HT1080 (cell line): ENCODE data around the gene GOLGA6C. TPM values are rescaled to one million over a fixed set of nuclear protein-coding genes. Genes with fewer than 3 reads are reported as not detected.
A peak's percentile ranks its signal among the peaks of the same experiment; 100 is the strongest.
"Not testable (repeated sequence)": the region's sequence is repeated elsewhere in the genome, so short reads cannot be mapped to it uniquely, and the experiment has no call there.

Experiments used
- DNase-seq: peaks from one replicate; pipeline ENCODE4 v3.0.0-alpha.2; 2015; ENCODE audit warnings: low read depth
- small RNA-seq: library from RNA; depleted of rRNA; stranded (forward); fragments of <200 nt; gene quantifications from one replicate; pipeline ENCODE3, GENCODE V24; 2014
- total RNA-seq: library from RNA; depleted of rRNA; stranded (reverse); fragments of >200 nt; shearing (Covaris generic); gene quantifications from 2 replicates; pipeline ENCODE4 v1.2.3, GENCODE V29; 2014; rRNA removed

Gene GOLGA6C
- total RNA-seq, 1 experiment from 2014 or later: not detected

- DNase-seq: peak; percentile 73
These were observed 54.4 kb downstream of the GOLGA6C start for GRCh38 chr15:75312548-75312947.

GRCh38 chr15:75313116-75313845, 55.1 kb downstream of the GOLGA6C start:
- DNase-seq: no peak

- DNase-seq: no peak
These were observed 56.6 kb downstream of the GOLGA6C start for GRCh38 chr15:75314552-75315290.

GRCh38 chr15:75319231-75319897, 61.2 kb downstream of the GOLGA6C start:
- not testable (repeated sequence) for DNase-seq

Small RNA genes within 50 kb of the gene (small RNA-seq; reads per million reads assigned to genes)
- gene AC068338.1 (not detected), gene RN7SL327P (not detected), gene RN7SL489P (not detected)

Other genes starting within 250 kb of the GOLGA6C start
- gene PPCDC, start 234.7 kb upstream of the GOLGA6C start, total RNA-seq: 13.4 and 15.8 TPM in 2 replicates
- 17.2 and 21.1 TPM in 2 replicates for gene C15orf39, start 56.5 kb upstream of the GOLGA6C start, total RNA-seq
- not detected in 2 replicates for gene GOLGA6D, start 24.5 kb downstream of the GOLGA6C start, total RNA-seq
- 166 and 187 TPM in 2 replicates for gene COMMD4, start 77.7 kb downstream of the GOLGA6C start, total RNA-seq
- gene NEIL1, start 88.7 kb downstream of the GOLGA6C start, total RNA-seq: 0.60 TPM in 1 of 2 replicates, not detected in the other
- 60.9 and 61.9 TPM in 2 replicates for gene MAN2C1, start 110.3 kb downstream of the GOLGA6C start, total RNA-seq
- gene SIN3A, start 193.4 kb downstream of the GOLGA6C start, total RNA-seq: 25.6 and 34.2 TPM in 2 replicates